ENCODE measurements around the gene KCNG2.

Gene KCNG2

GRCh38 chr18:79809482-79810192 lies 11.9 kb downstream of the KCNG2 start:
- DNase-seq (ENCODE audit: low read depth, low spot score), result no peak
- H3K4me3 ChIP-seq (ENCODE audit: low read depth, low read length), result no peak overlapping the region
- TF ChIP-seq CTCF (IDR thresholded peaks at IDR 0.05; ENCODE audit: insufficient read depth, low read length, missing control alignments), result no peak
- ChIA-PET POLR2A (no interaction called here), CTCF (no interaction called here)

GRCh38 chr18:79812052-79812451 lies 14.3 kb downstream of the KCNG2 start:
- ChIA-PET CTCF (no interaction called here), POLR2A (no interaction called here)
- DNase-seq (ENCODE audit: low read depth, low spot score), result no peak
- H3K4me3 ChIP-seq (ENCODE audit: low read depth, low read length), result no peak overlapping the region
- TF ChIP-seq CTCF (IDR thresholded peaks at IDR 0.05; ENCODE audit: insufficient read depth, low read length, missing control alignments), result no peak

- ChIA-PET CTCF (no interaction called here), POLR2A (no interaction called here)
- TF ChIP-seq CTCF (IDR thresholded peaks at IDR 0.05; ENCODE audit: insufficient read depth, low read length, missing control alignments), result no peak
- no peak overlapping the region for H3K4me3 ChIP-seq (ENCODE audit: low read depth, low read length)
- DNase-seq (ENCODE audit: low read depth, low spot score), result no peak
These were observed 16.6 kb downstream of the KCNG2 start for GRCh38 chr18:79814373-79814772.

- no peak for TF ChIP-seq CTCF (IDR thresholded peaks at IDR 0.05; ENCODE audit: insufficient read depth, low read length, missing control alignments)
- CTCF ChIA-PET, result no interaction called here
- POLR2A ChIA-PET, result no interaction called here
- no peak overlapping the region for H3K4me3 ChIP-seq (ENCODE audit: low read depth, low read length)
- DNase-seq (ENCODE audit: low read depth, low spot score), result no peak
These were observed 17.9 kb downstream of the KCNG2 start for GRCh38 chr18:79815657-79816056.

GRCh38 chr18:79816092-79816491 lies 18.4 kb downstream of the KCNG2 start:
- CTCF ChIA-PET, result no interaction called here
- TF ChIP-seq CTCF (IDR thresholded peaks at IDR 0.05; ENCODE audit: insufficient read depth, low read length, missing control alignments), result no peak
- POLR2A ChIA-PET, result no interaction called here

GRCh38 chr18:79816981-79817606 lies 19.4 kb downstream of the KCNG2 start:
- ChIA-PET POLR2A (no interaction called here), CTCF (no interaction called here)
- TF ChIP-seq CTCF (IDR thresholded peaks at IDR 0.05; ENCODE audit: insufficient read depth, low read length, missing control alignments), result no peak
- no peak for DNase-seq (ENCODE audit: low read depth, low spot score)
- no peak overlapping the region for H3K4me3 ChIP-seq (ENCODE audit: low read depth, low read length)

More at GRCh38 chr18:79816092-79816491, 18.4 kb downstream of the KCNG2 start:
- no peak for DNase-seq (ENCODE audit: low read depth, low spot score)
- no peak overlapping the region for H3K4me3 ChIP-seq (ENCODE audit: low read depth, low read length)
